Adrenal gland (tissue), 12 donors: ENCODE measurements around the gene GRAMD2A. TPM values are rescaled to one million over a fixed set of nuclear protein-coding genes. Genes with fewer than 3 reads are reported as not detected.

Experiments
- DNase-seq, 7 donors: peaks; one replicate each; pipeline ENCODE4 v3.0.0-alpha.2; 2019 to 2020
- H3K27ac ChIP-seq, 5 donors: fragments of 200-600 bp; sonication (generic) in 4 of 5; 1 replicate in 3 of 5; 2 replicates in 2 of 5; pipeline versions ENCODE4 v1.5.1 to v1.8.0; 2016 to 2020; ENCODE audit warnings: mild to moderate bottlenecking in 1 of 5
- H3K27me3 ChIP-seq: fragments of 200-600 bp; 2 replicates; pipeline ENCODE4 v1.8.0; 2021
- H3K36me3 ChIP-seq, 2 donors: fragments of 200-600 bp; replicated peaks in 1 of 2; 1 replicate in 1 of 2; 2 replicates in 1 of 2; pipeline versions ENCODE4 v1.5.1 to v1.8.0; 2018 to 2022
- H3K4me1 ChIP-seq, 2 donors: fragments of 200-600 bp; replicated peaks in 1 of 2; 1 replicate in 1 of 2; 2 replicates in 1 of 2; pipeline versions ENCODE4 v1.5.1 to v1.8.0; 2018 to 2021
- H3K4me3 ChIP-seq, 4 donors: fragments of 200-600 bp; sonication (generic) in 3 of 4; one replicate each; pipeline ENCODE4 v1.5.1; 2016 to 2018
- H3K9me3 ChIP-seq, 3 donors: fragments of 200-600 bp; sonication (generic) in 1 of 3; replicated peaks in 1 of 3; 1 replicate in 2 of 3; 2 replicates in 1 of 3; pipeline versions ENCODE4 v1.5.1 to v1.8.0; 2016 to 2021
- POLR2A ChIP-seq, 2 donors: fragments of 450-650 bp; IDR thresholded peaks; one replicate each; pipeline ENCODE4 v1.6.1; 2017; ENCODE audit warnings: antibody characterized with exemption in 2 of 2, mild to moderate bottlenecking in 2 of 2, moderate library complexity in 1 of 2
- WGBS, 4 donors: extraction: QIAGEN DNeasy Blood & Tissue Kit in 2 of 4; methylation state at CpG; one replicate each; pipeline versions ENCODE4 v1.1.5 to v1.1.7; 2013 to 2017; 5-methylcytosine and 5-hydroxymethylcytosine counted together
- intact Hi-C, 2 donors: fragments of 100-400 bp; cut with DNase I; formaldehyde crosslinking; loops; one replicate each; pipeline versions ENCODE4 v1.14.1 to v1.15.0; 2022 to 2023
- polyA plus RNA-seq, 3 donors: library from polyadenylated mRNA; stranded (reverse); fragments of 200-250 nt in 2 of 3; fragments of 350-450 nt in 1 of 3; fragmentation: Illumina TruSeq in 1 of 3; extraction: RNeasy Lipid Tissue Mini Kit (QIAGEN cat#74804) in 1 of 3; gene quantifications; one replicate each; pipeline ENCODE4 v1.2.3, GENCODE V29; 2013 to 2014
- total RNA-seq, 9 donors: library from RNA; depleted of rRNA in 4 of 9; stranded (reverse); fragments of >200 nt in 4 of 9; fragments of 120-200 nt in 1 of 9; fragmentation: NEBNext Ultra II Directional in 1 of 9; extraction: Animal tissue kit (Norgen Biotek cat#: 25700) in 1 of 9; gene quantifications; one replicate each; pipeline versions ENCODE4 v1.1.0 to v1.2.4, GENCODE V29; 2013 to 2023
- TF ChIP-seq, protein P1 (sequence below), 6 experiments: fragments of 450-650 bp in 4 of 6; fragments of 200-600 bp in 2 of 6; sonication (generic) in 1 of 6; IDR thresholded peaks; 1 replicate in 5 of 6; 2 replicates in 1 of 6; pipeline versions ENCODE4 v1.5.1 to v1.8.0; 2016 to 2021; ENCODE audit warnings: antibody characterized with exemption in 6 of 6, mild to moderate bottlenecking in 2 of 6, moderate library complexity in 1 of 6
- donor health status: healthy with polysubstance abuse.
- donor health status: Bipolar disorder and iron deficiency.
- donor health status: DM: yes; HTN: yes; CAD: no.
- donor health status: DM: no; HTN: no; CAD: no.
- donor health status: DM: no; HTN: no; CAD: no.
- donor health status: DM: yes; HTN: yes; CAD: no.

The GRAMD2A gene
- total and polyA plus RNA-seq, 12 donors = 0.07 to 0.64 (median 0.35) TPM; not detected in 4

- TF ChIP-seq POLR2A (IDR thresholded peaks at IDR 0.05) = no peak
- TF ChIP-seq, protein P1, sequence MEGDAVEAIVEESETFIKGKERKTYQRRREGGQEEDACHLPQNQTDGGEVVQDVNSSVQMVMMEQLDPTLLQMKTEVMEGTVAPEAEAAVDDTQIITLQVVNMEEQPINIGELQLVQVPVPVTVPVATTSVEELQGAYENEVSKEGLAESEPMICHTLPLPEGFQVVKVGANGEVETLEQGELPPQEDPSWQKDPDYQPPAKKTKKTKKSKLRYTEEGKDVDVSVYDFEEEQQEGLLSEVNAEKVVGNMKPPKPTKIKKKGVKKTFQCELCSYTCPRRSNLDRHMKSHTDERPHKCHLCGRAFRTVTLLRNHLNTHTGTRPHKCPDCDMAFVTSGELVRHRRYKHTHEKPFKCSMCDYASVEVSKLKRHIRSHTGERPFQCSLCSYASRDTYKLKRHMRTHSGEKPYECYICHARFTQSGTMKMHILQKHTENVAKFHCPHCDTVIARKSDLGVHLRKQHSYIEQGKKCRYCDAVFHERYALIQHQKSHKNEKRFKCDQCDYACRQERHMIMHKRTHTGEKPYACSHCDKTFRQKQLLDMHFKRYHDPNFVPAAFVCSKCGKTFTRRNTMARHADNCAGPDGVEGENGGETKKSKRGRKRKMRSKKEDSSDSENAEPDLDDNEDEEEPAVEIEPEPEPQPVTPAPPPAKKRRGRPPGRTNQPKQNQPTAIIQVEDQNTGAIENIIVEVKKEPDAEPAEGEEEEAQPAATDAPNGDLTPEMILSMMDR (IDR thresholded peaks at IDR 0.05) = no peak
- H3K4me1 ChIP-seq = peaks cover 0 to 33% of the 10 kb centered on the region in 2 donors
- H3K4me3 ChIP-seq = no peak overlapping the region
- H3K27ac ChIP-seq = peak overlapping the region in 3 of 5 donors; percentile 62 to 80 (median 78)
- 84 to 93% (median 90%) methylated on average over 7 to 13 of the region's 13 CpGs for WGBS, 4 donors
- H3K36me3 ChIP-seq = peaks cover 0 to 91% of the 10 kb centered on the region in 2 donors
- H3K9me3 ChIP-seq = no peaks in the 10 kb centered on the region
- intact Hi-C loops = loop anchor here in 1 of 2 donors (5.0 kb wide), 1 partner anchor 50 kb away; no protein-coding TSS in a partner anchor
- peak in 1 of 7 donors; percentile 34 for DNase-seq
- H3K27me3 ChIP-seq = no peaks in the 10 kb centered on the region
Observed at GRCh38 chr15:72202302-72202701, 4.7 kb upstream of the GRAMD2A start.

DNA sequence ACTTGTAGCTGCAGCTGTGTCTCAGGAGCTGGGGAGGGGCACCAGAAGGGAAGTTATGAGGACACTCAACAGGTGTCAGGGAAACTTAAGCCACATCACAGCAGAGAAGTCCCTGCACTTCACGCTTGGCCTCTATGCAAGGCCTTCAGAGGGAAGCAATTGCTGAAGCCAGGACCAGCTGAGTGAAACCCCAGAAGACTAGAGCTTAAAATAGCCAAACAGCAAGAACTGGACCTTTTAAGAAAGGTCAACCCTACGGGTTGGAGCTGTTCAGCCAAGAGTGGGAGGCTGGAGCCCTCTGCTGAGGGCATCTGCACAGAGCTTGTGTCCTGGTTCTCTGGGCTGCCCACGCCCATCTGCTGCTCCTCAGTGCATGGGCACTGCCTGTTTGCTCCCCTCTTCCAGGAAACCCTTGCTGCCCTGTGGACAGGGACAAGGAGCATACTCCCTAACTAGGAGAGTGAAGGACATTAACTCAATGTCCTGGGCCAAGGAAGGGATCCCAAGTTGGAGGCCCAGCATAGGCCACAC, 3.9 kb upstream of the GRAMD2A start:
- DNase-seq = no peak
- no peak for TF ChIP-seq POLR2A (IDR thresholded peaks at IDR 0.05)
- TF ChIP-seq, protein P1 (IDR thresholded peaks at IDR 0.05) = no peak
- H3K27me3 ChIP-seq = no peaks in the 10 kb centered on the region
- H3K4me3 ChIP-seq = no peak overlapping the region
- peaks cover 0 to 82% of the 10 kb centered on the region in 2 donors for H3K36me3 ChIP-seq
- 50 to 65% (median 55%) methylated on average over 2 to 3 of the region's 3 CpGs; no CpG with 5 or more reads in 1 of the 4 donors for WGBS, 4 donors
- H3K27ac ChIP-seq = peak overlapping the region in 2 of 5 donors; percentile 78 to 80
- intact Hi-C loops = loop anchor here in 1 of 2 donors (5.0 kb wide), 1 partner anchor 51 kb away; no protein-coding TSS in a partner anchor
- no peaks in the 10 kb centered on the region for H3K9me3 ChIP-seq
- peaks cover 0 to 33% of the 10 kb centered on the region in 2 donors for H3K4me1 ChIP-seq

- Histone ChIP-seq H3K4me1 (peaks cover 0 to 33% of the 10 kb centered on the region in 2 donors), H3K27me3 (no peaks in the 10 kb centered on the region), H3K9me3 (no peaks in the 10 kb centered on the region), H3K27ac (peak overlapping the region in 3 of 5 donors; percentile 37 to 80 (median 78)), H3K4me3 (no peak overlapping the region), H3K36me3 (peaks cover 0 to 74% of the 10 kb centered on the region in 2 donors)
- no peak for DNase-seq
- intact Hi-C loops = loop anchor here in 1 of 2 donors (5.0 kb wide), 1 partner anchor 52 kb away; no protein-coding TSS in a partner anchor
- WGBS, 4 donors = 73 to 82% (median 78%) methylated on average over 15 of the region's 15 CpGs
- TF ChIP-seq, protein P1 (IDR thresholded peaks at IDR 0.05) = no peak
- no peak for TF ChIP-seq POLR2A (IDR thresholded peaks at IDR 0.05)
Observed at GRCh38 chr15:72200395-72201237, 3.0 kb upstream of the GRAMD2A start.

- TF ChIP-seq POLR2A (IDR thresholded peaks at IDR 0.05) = no peak
- TF ChIP-seq, protein P1 (IDR thresholded peaks at IDR 0.05) = peak; percentile 83 to 96 (median 94)
- H3K27me3 ChIP-seq = no peaks in the 10 kb centered on the region
- DNase-seq = peak; percentile 85 to 95 (median 90)
- H3K9me3 ChIP-seq = no peaks in the 10 kb centered on the region
- H3K36me3 ChIP-seq = peaks cover 0 to 65% of the 10 kb centered on the region in 2 donors
- H3K27ac ChIP-seq = peak overlapping the region in 3 of 5 donors; percentile 37 to 80 (median 78)
- intact Hi-C loops = loop anchor here in 1 of 2 donors (5.0 kb wide), 3 partner anchors 33 to 88 kb away; partner anchors contain the start of gene PKM
- WGBS, 4 donors = 38 to 45% (median 42%) methylated on average over 2 of the region's 2 CpGs
- H3K4me1 ChIP-seq = peaks cover 0 to 33% of the 10 kb centered on the region in 2 donors
- no peak overlapping the region for H3K4me3 ChIP-seq
Observed at GRCh38 chr15:72199721-72200212, 2.2 kb upstream of the GRAMD2A start.
